Fibroblast of pulmonary artery (primary cell): Measurements from ENCODE around the gene ROBO1.
A peak's percentile ranks its signal among the peaks of the same experiment; 100 is the strongest.
"Not testable (repeated sequence)": the region's sequence is repeated elsewhere in the genome, so short reads cannot be mapped to it uniquely, and the experiment has no call there.

Experiments used
- DNase-seq: peaks from one replicate; pipeline ENCODE4 v3.0.0-alpha.2; 2010; ENCODE audit warnings: low read depth
- H3K4me3 ChIP-seq: replicated peaks from 2 replicates; pipeline ENCODE4 v1.5.1; 2011; ENCODE audit warnings: low read depth, mild to moderate bottlenecking, control low read depth, low read length, moderate library complexity
- CTCF ChIP-seq: IDR thresholded peaks from 2 replicates; pipeline ENCODE4 v1.5.1; 2011; ENCODE audit warnings: mild to moderate bottlenecking, control low read depth, low read length, inconsistent platforms; ENCODE audit errors: missing control alignments

ROBO1 gene

GRCh38 chr3:79516795-79517194 is 251.0 kb downstream of the ROBO1 start:
- DNase-seq, result no peak
- H3K4me3 ChIP-seq, result no peak overlapping the region
- no peak for TF ChIP-seq CTCF

GRCh38 chr3:79515072-79515471 is 252.7 kb downstream of the ROBO1 start:
- DNase-seq, result peak; percentile 92
- no peak for TF ChIP-seq CTCF
- H3K4me3 ChIP-seq, result no peak overlapping the region

GRCh38 chr3:79514069-79514468 is 253.7 kb downstream of the ROBO1 start:
- peak; percentile 27 for DNase-seq
- TF ChIP-seq CTCF, result no peak
- no peak overlapping the region for H3K4me3 ChIP-seq

GRCh38 chr3:79506751-79507150 is 261.0 kb downstream of the ROBO1 start:
- H3K4me3 ChIP-seq, result no peak overlapping the region
- TF ChIP-seq CTCF, result no peak
- no peak for DNase-seq

- not testable (repeated sequence) for DNase-seq, H3K4me3 ChIP-seq
Observed at GRCh38 chr3:79502216-79502681, 265.5 kb downstream of the ROBO1 start.

GRCh38 chr3:79497447-79498111 is 270.2 kb downstream of the ROBO1 start:
- peak; percentile 47 for DNase-seq
- no peak overlapping the region for H3K4me3 ChIP-seq
- peak; percentile 75 for TF ChIP-seq CTCF

- DNase-seq, result no peak
- H3K4me3 ChIP-seq, result no peak overlapping the region
- no peak for TF ChIP-seq CTCF
Observed at GRCh38 chr3:79491029-79491641, 276.7 kb downstream of the ROBO1 start.
